ENCODE results near the gene DOCK3.

DOCK3 gene

GRCh38 chr3:50825841-50826240 is 151.1 kb downstream of the DOCK3 start:
- no peak for TF ChIP-seq CTCF (IDR thresholded peaks at IDR 0.05)

DNA sequence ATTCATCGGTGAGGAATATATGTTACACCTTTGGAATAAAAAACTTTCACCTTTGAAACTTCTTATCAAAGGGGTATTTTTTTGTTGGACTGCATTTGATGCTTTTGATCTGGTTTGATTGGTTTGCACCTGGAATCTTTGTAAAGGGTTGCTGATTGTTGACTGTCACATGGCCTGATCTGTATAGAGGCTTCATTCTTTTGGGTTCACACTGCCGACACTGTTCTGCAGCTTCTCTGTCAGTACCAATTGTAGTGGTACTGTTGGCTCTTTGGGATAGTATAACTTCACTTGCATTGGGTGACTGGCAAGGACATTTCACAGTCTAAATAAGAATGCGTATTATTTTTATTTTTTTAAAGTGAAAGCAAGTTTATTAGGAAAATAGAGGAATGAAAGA is 155.7 kb downstream of the DOCK3 start:
- no peak for TF ChIP-seq CTCF (IDR thresholded peaks at IDR 0.05)

DNA sequence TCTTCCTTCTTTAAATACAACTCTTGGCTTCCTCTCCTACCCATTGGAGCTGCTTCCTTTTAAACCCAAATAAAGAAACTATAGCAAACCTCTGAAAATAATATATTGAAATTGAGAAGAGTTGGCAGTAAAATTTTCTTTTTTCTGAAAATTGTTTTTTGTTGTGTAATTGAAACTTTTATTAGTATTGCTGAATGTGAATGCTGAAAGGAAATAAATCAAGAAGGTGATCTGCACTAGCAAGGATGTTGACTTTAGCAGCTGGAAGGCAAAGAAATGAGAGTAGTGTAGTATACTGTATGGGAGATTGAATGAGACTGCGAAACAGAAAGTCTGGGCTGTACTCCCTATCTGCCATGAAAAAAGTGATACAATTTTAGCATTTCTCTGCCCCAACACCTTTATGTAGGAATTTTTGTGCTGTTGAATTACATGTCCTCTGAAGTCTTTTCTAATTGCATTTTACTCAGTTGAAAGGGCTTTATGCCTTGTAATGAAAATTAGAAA is 166.3 kb downstream of the DOCK3 start:
- no peak for TF ChIP-seq CTCF (IDR thresholded peaks at IDR 0.05)

GRCh38 chr3:50848308-50848707 is 173.6 kb downstream of the DOCK3 start:
- TF ChIP-seq CTCF (IDR thresholded peaks at IDR 0.05): no peak

DNA sequence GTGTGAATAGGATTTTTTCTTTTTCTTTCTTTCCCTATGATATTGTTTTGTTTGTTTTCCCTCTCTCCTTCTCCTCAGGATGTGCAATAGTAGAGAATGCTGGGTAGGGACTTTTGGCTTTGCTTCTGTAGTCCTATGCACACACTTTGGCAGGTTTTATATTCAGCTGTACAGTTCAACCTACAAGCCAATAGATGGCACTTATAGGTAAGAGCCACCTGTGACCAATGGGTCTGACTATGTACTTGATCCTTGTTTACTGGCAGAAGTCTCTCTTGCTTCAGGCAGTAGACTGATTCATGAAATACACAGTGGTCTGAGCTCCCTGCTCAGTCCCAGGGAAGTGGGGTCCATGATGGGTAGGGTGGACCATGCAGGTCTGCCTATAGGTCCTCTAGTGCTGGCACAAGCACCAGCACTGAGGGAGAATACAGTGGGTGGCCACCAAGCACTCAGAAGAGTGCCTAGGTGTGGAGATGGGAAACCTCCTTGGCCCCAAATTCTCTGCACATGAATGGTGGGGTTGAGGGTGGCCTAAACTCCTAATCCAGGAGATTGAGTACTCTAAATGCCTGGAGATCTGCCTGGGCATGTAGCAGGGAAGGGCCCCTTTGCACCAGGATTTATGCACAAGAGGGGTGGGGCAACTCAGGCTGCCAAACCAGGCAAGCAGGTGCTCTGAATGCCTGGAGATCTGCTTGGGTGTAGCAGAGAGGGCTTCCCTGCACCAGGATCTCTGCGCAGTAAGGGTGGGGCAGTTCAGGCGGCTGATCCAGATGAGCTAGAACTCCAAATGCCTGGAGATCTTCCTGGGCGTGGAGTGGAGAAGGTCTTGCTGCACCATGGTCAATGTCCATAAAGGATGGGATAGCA is 176.1 kb downstream of the DOCK3 start:
- TF ChIP-seq CTCF (IDR thresholded peaks at IDR 0.05): no peak

DNA sequence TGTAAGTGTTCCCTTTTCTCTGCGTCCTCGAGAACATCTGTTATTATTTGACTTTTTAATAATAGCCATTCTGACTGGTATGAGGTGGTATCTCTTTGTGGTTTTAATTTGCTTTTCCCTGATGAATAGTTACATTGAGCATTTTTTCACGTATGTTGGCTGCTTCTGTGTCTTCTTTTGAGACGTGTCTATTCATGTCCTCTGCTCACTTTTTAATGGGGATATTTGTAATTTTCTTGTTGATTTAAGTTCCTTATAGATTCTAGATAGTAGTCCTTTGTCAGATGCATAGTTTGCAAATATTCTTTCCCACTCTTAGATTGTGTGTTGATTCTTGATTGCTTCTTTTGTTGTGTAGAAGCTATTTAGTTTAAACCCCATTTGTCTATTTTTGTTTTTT is 179.2 kb downstream of the DOCK3 start:
- no peak for TF ChIP-seq CTCF (IDR thresholded peaks at IDR 0.05)

DNA sequence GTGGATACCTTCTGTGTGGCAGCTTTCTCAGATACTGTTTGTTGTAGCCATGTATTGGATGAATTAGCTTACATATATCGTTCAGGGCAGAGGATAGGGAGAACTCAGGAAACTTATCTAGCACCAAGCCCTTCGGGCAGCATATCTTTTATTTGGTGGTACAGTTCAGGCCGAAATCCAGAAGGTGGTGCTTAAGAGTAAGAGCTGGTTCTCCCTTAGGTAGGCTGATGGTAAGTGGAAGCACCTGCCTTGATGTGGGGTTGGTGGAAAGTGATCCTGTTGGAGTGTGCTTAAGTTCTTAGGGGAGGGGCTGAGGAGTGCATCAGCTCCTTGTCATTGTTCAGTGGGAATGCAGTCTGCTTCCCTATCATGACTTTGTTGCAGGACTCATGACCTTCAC is 187.5 kb downstream of the DOCK3 start:
- no peak for TF ChIP-seq CTCF (IDR thresholded peaks at IDR 0.05)
